HepG2 (cell line): ENCODE data around the gene LRRC74A. TPM values are rescaled to one million over a fixed set of nuclear protein-coding genes. Genes with fewer than 3 reads are reported as not detected.

Experiments used
- ARNTL ChIP-seq: sonication (generic); formaldehyde crosslinking; IDR thresholded peaks from 2 replicates; pipeline ENCODE4 v1.4.0; 2020; ENCODE audit warnings: mild to moderate bottlenecking, missing genetic modification reagents
- CEBPB ChIP-seq: IDR thresholded peaks from 2 replicates; pipeline ENCODE4 v1.6.1; 2011; ENCODE audit warnings: low read depth, low read length, improper control_type of control experiment, borderline replicate concordance
- ELF3 ChIP-seq: IDR thresholded peaks from 2 replicates; pipeline ENCODE4 v1.6.1; 2016; ENCODE audit warnings: missing genetic modification reagents, missing compliant biosample characterization
- MATR3 ChIP-seq: sonication (generic); formaldehyde crosslinking; IDR thresholded peaks from 2 replicates; pipeline ENCODE4 v1.4.0; 2020; ENCODE audit warnings: missing genetic modification reagents
- MBNL3 ChIP-seq: fragments of 250-450 bp; sonication (Bioruptor Pico); conservative IDR thresholded peaks from 2 replicates; pipeline ENCODE4 v1.8.0; 2022; ENCODE audit warnings: mild to moderate bottlenecking, inconsistent platforms
- MIER3 ChIP-seq: IDR thresholded peaks from 2 replicates; pipeline ENCODE4 v1.6.1; 2016; ENCODE audit warnings: missing compliant biosample characterization, borderline replicate concordance
- PPARG ChIP-seq: conservative IDR thresholded peaks from 2 replicates; pipeline ENCODE4 v1.6.1; 2016; ENCODE audit warnings: missing biosample characterization, missing genetic modification reagents
- RBAK ChIP-seq: sonication (generic); formaldehyde crosslinking; IDR thresholded peaks from 2 replicates; pipeline ENCODE4 v1.5.1; 2020; ENCODE audit warnings: mild to moderate bottlenecking, missing genetic modification reagents
- SMAD1 ChIP-seq: sonication (generic); formaldehyde crosslinking; IDR thresholded peaks from 2 replicates; pipeline ENCODE4 v1.4.0; 2020; ENCODE audit warnings: missing genetic modification reagents, low read depth, mild to moderate bottlenecking, borderline replicate concordance
- ZFYVE20 ChIP-seq: sonication (generic); formaldehyde crosslinking; IDR thresholded peaks from 2 replicates; pipeline ENCODE4 v1.8.0; 2023; ENCODE audit warnings: low read depth, mild to moderate bottlenecking, moderate library complexity, missing genetic modification reagents, borderline replicate concordance
- ZNF44 ChIP-seq: sonication (generic); formaldehyde crosslinking; IDR thresholded peaks from 2 replicates; pipeline ENCODE4 v1.5.1; 2020; ENCODE audit warnings: mild to moderate bottlenecking, missing genetic modification reagents
- polyA plus RNA-seq, 8 experiments: library from polyadenylated mRNA; depleted of rRNA in 3 of 8; stranded (reverse) in 7 of 8; unstranded in 1 of 8; fragments of >200 nt; fragmentation: Illumina TruSeq in 4 of 8; extraction: Trizol in 4 of 8; gene quantifications; 2 replicates each; pipeline versions ENCODE4 v1.2.1 to v1.2.3, GENCODE V29; 2011 to 2016; ENCODE audit warnings: low read depth in 4 of 8, missing spikeins in 1 of 8, mixed read lengths in 1 of 8; ENCODE audit not compliant: insufficient read depth in 1 of 8
- total RNA-seq, 5 experiments: library from RNA; depleted of rRNA; stranded (reverse); fragments of >200 nt; fragmentation: Illumina TruSeq; extraction: Trizol; gene quantifications; 2 replicates each; pipeline ENCODE4 v1.2.3, GENCODE V29; 2016; ENCODE audit warnings: low read depth in 1 of 5
- TF ChIP-seq, protein P1 (sequence below): sonication (generic); formaldehyde crosslinking; IDR thresholded peaks from 2 replicates; pipeline ENCODE4 v1.4.0; 2020; ENCODE audit warnings: missing genetic modification reagents, borderline replicate concordance
- TF ChIP-seq, protein P2 (sequence below): sonication (generic); formaldehyde crosslinking; IDR thresholded peaks from one replicate; pipeline ENCODE4 v1.5.1; 2020; ENCODE audit warnings: mild to moderate bottlenecking, missing genetic modification reagents; ENCODE audit errors: not compliant biosample characterization
- TF ChIP-seq, protein P3 (sequence below): sonication (generic); formaldehyde crosslinking; IDR thresholded peaks from 2 replicates; pipeline ENCODE4 v1.5.0; 2020; ENCODE audit warnings: mild to moderate bottlenecking, missing genetic modification reagents

The LRRC74A gene
- total and polyA plus RNA-seq, 2 of the 13 experiments (the other 11 are each of a cell fraction or from before 2014, with no cell fraction given): not detected

DNA sequence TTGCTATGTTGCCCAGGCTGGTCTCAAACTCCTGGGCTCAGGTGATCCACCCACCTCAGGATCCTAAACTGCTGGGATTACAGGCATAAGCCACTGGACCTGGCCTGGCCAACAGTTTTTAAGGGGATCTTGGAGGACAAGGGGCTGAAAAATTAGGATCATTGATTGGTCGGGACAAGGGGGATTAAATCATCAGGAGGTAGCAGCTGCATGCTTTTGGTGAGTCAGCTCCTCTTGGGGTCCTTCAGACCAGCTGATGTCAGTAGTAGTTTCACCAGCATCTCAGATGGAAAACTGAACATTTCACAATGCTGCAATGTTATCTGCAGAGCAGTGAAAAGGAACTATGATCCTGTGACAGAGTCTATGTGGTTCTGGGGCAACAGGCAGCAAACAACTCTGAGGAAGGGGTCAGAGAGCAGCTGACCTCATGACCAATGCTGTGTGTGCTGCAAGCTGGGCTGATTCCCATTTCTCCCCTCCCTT is 6.3 kb downstream of the LRRC74A start (continued):
- TF ChIP-seq, protein P1, sequence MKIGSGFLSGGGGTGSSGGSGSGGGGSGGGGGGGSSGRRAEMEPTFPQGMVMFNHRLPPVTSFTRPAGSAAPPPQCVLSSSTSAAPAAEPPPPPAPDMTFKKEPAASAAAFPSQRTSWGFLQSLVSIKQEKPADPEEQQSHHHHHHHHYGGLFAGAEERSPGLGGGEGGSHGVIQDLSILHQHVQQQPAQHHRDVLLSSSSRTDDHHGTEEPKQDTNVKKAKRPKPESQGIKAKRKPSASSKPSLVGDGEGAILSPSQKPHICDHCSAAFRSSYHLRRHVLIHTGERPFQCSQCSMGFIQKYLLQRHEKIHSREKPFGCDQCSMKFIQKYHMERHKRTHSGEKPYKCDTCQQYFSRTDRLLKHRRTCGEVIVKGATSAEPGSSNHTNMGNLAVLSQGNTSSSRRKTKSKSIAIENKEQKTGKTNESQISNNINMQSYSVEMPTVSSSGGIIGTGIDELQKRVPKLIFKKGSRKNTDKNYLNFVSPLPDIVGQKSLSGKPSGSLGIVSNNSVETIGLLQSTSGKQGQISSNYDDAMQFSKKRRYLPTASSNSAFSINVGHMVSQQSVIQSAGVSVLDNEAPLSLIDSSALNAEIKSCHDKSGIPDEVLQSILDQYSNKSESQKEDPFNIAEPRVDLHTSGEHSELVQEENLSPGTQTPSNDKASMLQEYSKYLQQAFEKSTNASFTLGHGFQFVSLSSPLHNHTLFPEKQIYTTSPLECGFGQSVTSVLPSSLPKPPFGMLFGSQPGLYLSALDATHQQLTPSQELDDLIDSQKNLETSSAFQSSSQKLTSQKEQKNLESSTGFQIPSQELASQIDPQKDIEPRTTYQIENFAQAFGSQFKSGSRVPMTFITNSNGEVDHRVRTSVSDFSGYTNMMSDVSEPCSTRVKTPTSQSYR (CRISPR knock-in tag): peak; percentile 62; the same call in 1 of the 2 replicates
- TF ChIP-seq PPARG (CRISPR knock-in tag): peak; percentile 53; the same call in 1 of the 2 replicates
- TF ChIP-seq SMAD1 (CRISPR knock-in tag): no peak
- TF ChIP-seq, protein P2, sequence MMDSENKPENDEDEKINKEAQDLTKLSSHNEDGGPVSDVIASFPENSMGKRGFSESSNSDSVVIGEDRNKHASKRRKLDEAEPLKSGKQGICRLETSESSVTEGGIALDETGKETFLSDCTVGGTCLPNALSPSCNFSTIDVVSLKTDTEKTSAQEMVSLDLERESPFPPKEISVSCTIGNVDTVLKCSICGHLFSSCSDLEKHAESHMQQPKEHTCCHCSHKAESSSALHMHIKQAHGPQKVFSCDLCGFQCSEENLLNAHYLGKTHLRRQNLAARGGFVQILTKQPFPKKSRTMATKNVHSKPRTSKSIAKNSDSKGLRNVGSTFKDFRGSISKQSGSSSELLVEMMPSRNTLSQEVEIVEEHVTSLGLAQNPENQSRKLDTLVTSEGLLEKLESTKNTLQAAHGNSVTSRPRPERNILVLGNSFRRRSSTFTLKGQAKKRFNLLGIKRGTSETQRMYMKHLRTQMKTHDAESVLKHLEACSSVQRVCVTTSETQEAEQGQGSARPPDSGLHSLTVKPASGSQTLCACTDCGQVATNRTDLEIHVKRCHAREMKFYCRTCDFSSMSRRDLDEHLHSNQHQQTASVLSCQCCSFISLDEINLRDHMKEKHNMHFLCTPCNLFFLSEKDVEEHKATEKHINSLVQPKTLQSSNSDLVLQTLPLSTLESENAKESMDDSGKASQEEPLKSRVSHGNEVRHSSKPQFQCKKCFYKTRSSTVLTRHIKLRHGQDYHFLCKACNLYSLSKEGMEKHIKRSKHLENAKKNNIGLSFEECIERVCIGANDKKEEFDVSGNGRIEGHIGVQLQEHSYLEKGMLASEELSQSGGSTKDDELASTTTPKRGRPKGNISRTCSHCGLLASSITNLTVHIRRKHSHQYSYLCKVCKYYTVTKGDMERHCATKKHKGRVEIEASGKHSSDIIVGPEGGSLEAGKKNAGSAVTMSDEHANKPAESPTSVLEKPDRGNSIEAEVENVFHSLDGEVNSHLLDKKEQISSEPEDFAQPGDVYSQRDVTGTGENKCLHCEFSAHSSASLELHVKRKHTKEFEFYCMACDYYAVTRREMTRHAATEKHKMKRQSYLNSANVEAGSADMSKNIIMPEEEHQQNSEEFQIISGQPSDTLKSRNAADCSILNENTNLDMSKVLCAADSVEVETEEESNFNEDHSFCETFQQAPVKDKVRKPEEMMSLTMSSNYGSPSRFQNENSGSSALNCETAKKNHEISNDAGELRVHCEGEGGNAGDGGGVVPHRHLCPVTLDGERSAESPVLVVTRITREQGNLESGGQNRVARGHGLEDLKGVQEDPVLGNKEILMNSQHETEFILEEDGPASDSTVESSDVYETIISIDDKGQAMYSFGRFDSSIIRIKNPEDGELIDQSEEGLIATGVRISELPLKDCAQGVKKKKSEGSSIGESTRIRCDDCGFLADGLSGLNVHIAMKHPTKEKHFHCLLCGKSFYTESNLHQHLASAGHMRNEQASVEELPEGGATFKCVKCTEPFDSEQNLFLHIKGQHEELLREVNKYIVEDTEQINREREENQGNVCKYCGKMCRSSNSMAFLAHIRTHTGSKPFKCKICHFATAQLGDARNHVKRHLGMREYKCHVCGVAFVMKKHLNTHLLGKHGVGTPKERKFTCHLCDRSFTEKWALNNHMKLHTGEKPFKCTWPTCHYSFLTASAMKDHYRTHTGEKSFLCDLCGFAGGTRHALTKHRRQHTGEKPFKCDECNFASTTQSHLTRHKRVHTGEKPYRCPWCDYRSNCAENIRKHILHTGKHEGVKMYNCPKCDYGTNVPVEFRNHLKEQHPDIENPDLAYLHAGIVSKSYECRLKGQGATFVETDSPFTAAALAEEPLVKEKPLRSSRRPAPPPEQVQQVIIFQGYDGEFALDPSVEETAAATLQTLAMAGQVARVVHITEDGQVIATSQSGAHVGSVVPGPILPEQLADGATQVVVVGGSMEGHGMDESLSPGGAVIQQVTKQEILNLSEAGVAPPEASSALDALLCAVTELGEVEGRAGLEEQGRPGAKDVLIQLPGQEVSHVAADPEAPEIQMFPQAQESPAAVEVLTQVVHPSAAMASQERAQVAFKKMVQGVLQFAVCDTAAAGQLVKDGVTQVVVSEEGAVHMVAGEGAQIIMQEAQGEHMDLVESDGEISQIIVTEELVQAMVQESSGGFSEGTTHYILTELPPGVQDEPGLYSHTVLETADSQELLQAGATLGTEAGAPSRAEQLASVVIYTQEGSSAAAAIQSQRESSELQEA (CRISPR knock-in tag): no peak
- 0 out of 2 replicates have a peak, but pooled peaks have one; percentile 47 for TF ChIP-seq ELF3 (CRISPR knock-in tag)
- TF ChIP-seq ZNF44 (CRISPR knock-in tag): no peak
- no peak for TF ChIP-seq RBAK
- no peak for TF ChIP-seq ARNTL (CRISPR knock-in tag)
- TF ChIP-seq MATR3: no peak
- TF ChIP-seq, protein P3, sequence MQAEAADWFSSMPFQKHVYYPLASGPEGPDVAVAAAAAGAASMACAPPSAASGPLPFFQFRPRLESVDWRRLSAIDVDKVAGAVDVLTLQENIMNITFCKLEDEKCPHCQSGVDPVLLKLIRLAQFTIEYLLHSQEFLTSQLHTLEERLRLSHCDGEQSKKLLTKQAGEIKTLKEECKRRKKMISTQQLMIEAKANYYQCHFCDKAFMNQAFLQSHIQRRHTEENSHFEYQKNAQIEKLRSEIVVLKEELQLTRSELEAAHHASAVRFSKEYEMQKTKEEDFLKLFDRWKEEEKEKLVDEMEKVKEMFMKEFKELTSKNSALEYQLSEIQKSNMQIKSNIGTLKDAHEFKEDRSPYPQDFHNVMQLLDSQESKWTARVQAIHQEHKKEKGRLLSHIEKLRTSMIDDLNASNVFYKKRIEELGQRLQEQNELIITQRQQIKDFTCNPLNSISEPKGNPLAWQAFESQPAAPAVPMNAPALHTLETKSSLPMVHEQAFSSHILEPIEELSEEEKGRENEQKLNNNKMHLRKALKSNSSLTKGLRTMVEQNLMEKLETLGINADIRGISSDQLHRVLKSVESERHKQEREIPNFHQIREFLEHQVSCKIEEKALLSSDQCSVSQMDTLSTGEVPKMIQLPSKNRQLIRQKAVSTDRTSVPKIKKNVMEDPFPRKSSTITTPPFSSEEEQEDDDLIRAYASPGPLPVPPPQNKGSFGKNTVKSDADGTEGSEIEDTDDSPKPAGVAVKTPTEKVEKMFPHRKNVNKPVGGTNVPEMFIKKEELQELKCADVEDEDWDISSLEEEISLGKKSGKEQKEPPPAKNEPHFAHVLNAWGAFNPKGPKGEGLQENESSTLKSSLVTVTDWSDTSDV: no peak
- TF ChIP-seq MIER3 (CRISPR knock-in tag): peak; percentile 61; the same call in 1 of the 2 replicates
- TF ChIP-seq MBNL3 (CRISPR knock-in tag): no peak
- TF ChIP-seq ZFYVE20: no peak
- peak; percentile 96 for TF ChIP-seq CEBPB
